Liver (tissue), 3 donors: ENCODE measurements around the gene BTRC.

Experiments used
- CTCF ChIP-seq: fragments of 150-350 bp; IDR thresholded peaks from 2 replicates; pipeline ENCODE4 v1.5.1; 2017; ENCODE audit warnings: improper control_type of control experiment, low read depth, low read length; ENCODE audit not compliant: missing input control
- GABPA ChIP-seq, 2 donors: IDR thresholded peaks in 1 of 2; conservative IDR thresholded peaks in 1 of 2; 2 replicates each; pipeline ENCODE4 v1.6.1; 2016; ENCODE audit warnings: antibody characterized with exemption in 2 of 2, mild to moderate bottlenecking in 1 of 2, moderate library complexity in 1 of 2
- HNF4G ChIP-seq: IDR thresholded peaks from 2 replicates; pipeline ENCODE4 v1.6.1; 2016; ENCODE audit warnings: antibody characterized with exemption
- RAD21 ChIP-seq, 2 donors: IDR thresholded peaks; 2 replicates each; pipeline ENCODE4 v1.6.1; 2016; ENCODE audit warnings: antibody characterized with exemption in 2 of 2, mild to moderate bottlenecking in 2 of 2
- YY1 ChIP-seq: IDR thresholded peaks from 2 replicates; pipeline ENCODE4 v1.6.1; 2016; ENCODE audit warnings: antibody characterized with exemption, mild to moderate bottlenecking
- donor health status: healthy.
- donor health status: healthy.

GRCh38 chr10:101341438-101341837, 12.5 kb upstream of the BTRC start:
- TF ChIP-seq RAD21 (IDR thresholded peaks at IDR 0.05) = no peak
- no peak for TF ChIP-seq CTCF
- TF ChIP-seq GABPA (IDR thresholded peaks at IDR 0.05 in 1 of 2, conservative IDR thresholded peaks at IDR 0.05 in 1 of 2) = no peak
- TF ChIP-seq YY1 = no peak
- no peak for TF ChIP-seq HNF4G
